ENCODE results near the gene CREB5.

CREB5 gene

GRCh38 chr7:28698840-28699239, 286.5 kb downstream of the CREB5 start:
- H3K27me3 ChIP-seq (replicated peaks; ENCODE audit: control insufficient read depth, insufficient read depth, low read length): no peaks in the 10 kb centered on the region
- TF ChIP-seq CTCF (IDR thresholded peaks at IDR 0.05; ENCODE audit: insufficient read depth, low read length, poor library complexity, severe bottlenecking): no peak
- H3K4me3 ChIP-seq (replicated peaks; ENCODE audit: low read depth, low read length): no peak overlapping the region
- no peaks in the 10 kb centered on the region for H3K36me3 ChIP-seq (ENCODE audit: control insufficient read depth, insufficient read depth, low read length)
- DNase-seq (ENCODE audit: extremely low read depth, insufficient read length): no peak

- no peak overlapping the region for H3K4me3 ChIP-seq (replicated peaks; ENCODE audit: low read depth, low read length)
- H3K27me3 ChIP-seq (replicated peaks; ENCODE audit: control insufficient read depth, insufficient read depth, low read length): no peaks in the 10 kb centered on the region
- DNase-seq (ENCODE audit: extremely low read depth, insufficient read length): no peak
- no peaks in the 10 kb centered on the region for H3K36me3 ChIP-seq (ENCODE audit: control insufficient read depth, insufficient read depth, low read length)
- TF ChIP-seq CTCF (IDR thresholded peaks at IDR 0.05; ENCODE audit: insufficient read depth, low read length, poor library complexity, severe bottlenecking): no peak
Observed at GRCh38 chr7:28700096-28700495, 287.8 kb downstream of the CREB5 start.

- no peaks in the 10 kb centered on the region for H3K36me3 ChIP-seq (ENCODE audit: control insufficient read depth, insufficient read depth, low read length)
- H3K4me3 ChIP-seq (replicated peaks; ENCODE audit: low read depth, low read length): no peak overlapping the region
- DNase-seq (ENCODE audit: extremely low read depth, insufficient read length): no peak
- no peak for TF ChIP-seq CTCF (IDR thresholded peaks at IDR 0.05; ENCODE audit: insufficient read depth, low read length, poor library complexity, severe bottlenecking)
- H3K27me3 ChIP-seq (replicated peaks; ENCODE audit: control insufficient read depth, insufficient read depth, low read length): no peaks in the 10 kb centered on the region
Observed at GRCh38 chr7:28700790-28701203, 288.5 kb downstream of the CREB5 start.

GRCh38 chr7:28701731-28702130, 289.4 kb downstream of the CREB5 start:
- no peak for DNase-seq (ENCODE audit: extremely low read depth, insufficient read length)
- Histone ChIP-seq H3K36me3 (ENCODE audit: control insufficient read depth, insufficient read depth, low read length) (no peaks in the 10 kb centered on the region), H3K27me3 (replicated peaks; ENCODE audit: control insufficient read depth, insufficient read depth, low read length) (no peaks in the 10 kb centered on the region), H3K4me3 (replicated peaks; ENCODE audit: low read depth, low read length) (no peak overlapping the region)
- TF ChIP-seq CTCF (IDR thresholded peaks at IDR 0.05; ENCODE audit: insufficient read depth, low read length, poor library complexity, severe bottlenecking): no peak

GRCh38 chr7:28702171-28702570, 289.9 kb downstream of the CREB5 start:
- no peak overlapping the region for H3K4me3 ChIP-seq (replicated peaks; ENCODE audit: low read depth, low read length)
- no peak for TF ChIP-seq CTCF (IDR thresholded peaks at IDR 0.05; ENCODE audit: insufficient read depth, low read length, poor library complexity, severe bottlenecking)
- H3K27me3 ChIP-seq (replicated peaks; ENCODE audit: control insufficient read depth, insufficient read depth, low read length): no peaks in the 10 kb centered on the region
- DNase-seq (ENCODE audit: extremely low read depth, insufficient read length): no peak
- H3K36me3 ChIP-seq (ENCODE audit: control insufficient read depth, insufficient read depth, low read length): no peaks in the 10 kb centered on the region; the same call in 1 of the 2 replicates

All from GM06990 (cell line).